MG63 (cell line): ENCODE measurements around the gene ZNF263. TPM values are rescaled to one million over a fixed set of nuclear protein-coding genes. Genes with fewer than 3 reads are reported as not detected.
A peak's percentile ranks its signal among the peaks of the same experiment; 100 is the strongest.
"Not testable (repeated sequence)": the region's sequence is repeated elsewhere in the genome, so short reads cannot be mapped to it uniquely, and the experiment has no call there.

Experiments used
- DNase-seq: peaks from one replicate; pipeline ENCODE4 v3.0.0-alpha.2; 2020
- H3K27me3 ChIP-seq: fragments of 250-450 bp; sonication (Bioruptor Pico); 2 replicates; pipeline ENCODE4 v1.5.1; 2020; ENCODE audit warnings: mild to moderate bottlenecking, moderate library complexity
- H3K36me3 ChIP-seq: fragments of 250-450 bp; sonication (Bioruptor Pico); 2 replicates; pipeline ENCODE4 v1.5.1; 2020; ENCODE audit warnings: mild to moderate bottlenecking, moderate library complexity
- H3K4me3 ChIP-seq: fragments of 250-450 bp; sonication (Bioruptor Pico); 2 replicates; pipeline ENCODE4 v1.5.1; 2020; ENCODE audit warnings: mild to moderate bottlenecking, moderate library complexity
- H3K9me3 ChIP-seq: fragments of 250-450 bp; sonication (Bioruptor Pico); 2 replicates; pipeline ENCODE4 v1.5.1; 2020; ENCODE audit warnings: mild to moderate bottlenecking, moderate library complexity
- total RNA-seq: library from RNA; depleted of rRNA; stranded (reverse); fragments of >200 nt; shearing (Covaris generic); gene quantifications from 2 replicates; pipeline ENCODE4 v1.2.3, GENCODE V29; 2014; ENCODE audit warnings: low replicate concordance

The ZNF263 gene
- total RNA-seq, 1 experiment from 2014 or later, result 74.7 TPM

GRCh38 chr16:3259836-3260235 lies 23.5 kb upstream of the ZNF263 start:
- no peaks in the 10 kb centered on the region for H3K27me3 ChIP-seq
- no peaks in the 10 kb centered on the region; the same call in 1 of the 2 replicates for H3K9me3 ChIP-seq
- no peak for DNase-seq
- H3K4me3 ChIP-seq, result no peak overlapping the region
- H3K36me3 ChIP-seq, result no peaks in the 10 kb centered on the region

GRCh38 chr16:3262517-3262916 lies 20.8 kb upstream of the ZNF263 start:
- no peak for DNase-seq
- no peaks in the 10 kb centered on the region; the same call in 1 of the 2 replicates for H3K9me3 ChIP-seq
- no peaks in the 10 kb centered on the region for H3K36me3 ChIP-seq
- H3K4me3 ChIP-seq, result no peak overlapping the region
- H3K27me3 ChIP-seq, result no peaks in the 10 kb centered on the region

DNA sequence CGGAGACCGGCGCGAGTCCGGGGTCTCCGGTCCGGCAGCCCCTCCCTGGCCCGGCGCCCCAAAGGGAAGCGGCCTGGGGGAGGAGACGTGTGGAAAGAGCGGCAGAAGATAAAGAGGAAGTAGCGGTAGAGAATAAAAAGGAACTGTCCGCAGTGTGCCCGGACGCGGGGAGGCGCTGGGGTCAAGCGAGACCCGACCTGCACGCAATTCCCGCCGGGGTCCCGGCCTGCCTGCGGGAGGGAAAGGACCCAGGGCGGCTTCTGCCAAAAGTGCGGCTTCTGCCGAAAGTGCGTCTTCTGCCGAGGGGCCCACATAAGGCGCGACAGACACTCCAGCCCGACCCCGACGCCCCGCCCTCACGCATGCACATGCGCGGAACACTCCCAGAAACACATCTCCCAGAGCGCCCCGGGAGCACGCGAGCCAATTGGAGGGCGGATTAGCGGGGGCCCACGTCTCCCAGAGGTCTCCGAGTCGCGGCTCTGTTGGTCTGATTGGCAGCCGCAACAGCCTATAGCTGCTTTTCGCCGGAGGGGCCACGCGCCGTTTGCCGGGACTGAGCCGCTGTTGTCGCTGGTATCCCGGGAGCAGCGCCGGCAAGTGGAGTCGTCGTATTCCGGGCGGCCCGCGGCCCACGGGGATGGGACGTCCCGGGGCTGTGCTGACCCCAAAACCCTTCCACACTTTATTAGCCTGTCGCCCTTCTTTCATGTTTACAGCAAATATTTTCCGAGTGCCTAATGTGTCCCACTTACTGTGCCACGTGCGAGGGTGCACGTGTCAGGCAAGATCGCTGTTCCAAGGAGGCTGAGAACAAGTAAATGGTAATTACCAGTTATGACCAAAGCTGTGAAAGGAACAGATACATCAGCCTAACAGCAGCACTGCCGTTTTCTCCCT lies 18.9 kb upstream of the ZNF263 start:
- no peaks in the 10 kb centered on the region for H3K27me3 ChIP-seq
- no peaks in the 10 kb centered on the region for H3K36me3 ChIP-seq
- H3K4me3 ChIP-seq, result peak overlapping the region; percentile 53
- DNase-seq, result peak; percentile 87
- no peaks in the 10 kb centered on the region; the same call in 1 of the 2 replicates for H3K9me3 ChIP-seq

GRCh38 chr16:3266873-3267537 lies 16.3 kb upstream of the ZNF263 start:
- Histone ChIP-seq H3K4me3 (no peak overlapping the region), H3K36me3 (no peaks in the 10 kb centered on the region), H3K27me3 (no peaks in the 10 kb centered on the region), H3K9me3 (no peaks in the 10 kb centered on the region; the same call in 1 of the 2 replicates)
- DNase-seq, result peak; percentile 57

- Histone ChIP-seq H3K9me3 (no peaks in the 10 kb centered on the region; the same call in 1 of the 2 replicates), H3K4me3 (no peak overlapping the region), H3K27me3 (no peaks in the 10 kb centered on the region), H3K36me3 (no peaks in the 10 kb centered on the region)
- DNase-seq, result no peak
Observed at GRCh38 chr16:3268294-3268693, 15.0 kb upstream of the ZNF263 start.

DNA sequence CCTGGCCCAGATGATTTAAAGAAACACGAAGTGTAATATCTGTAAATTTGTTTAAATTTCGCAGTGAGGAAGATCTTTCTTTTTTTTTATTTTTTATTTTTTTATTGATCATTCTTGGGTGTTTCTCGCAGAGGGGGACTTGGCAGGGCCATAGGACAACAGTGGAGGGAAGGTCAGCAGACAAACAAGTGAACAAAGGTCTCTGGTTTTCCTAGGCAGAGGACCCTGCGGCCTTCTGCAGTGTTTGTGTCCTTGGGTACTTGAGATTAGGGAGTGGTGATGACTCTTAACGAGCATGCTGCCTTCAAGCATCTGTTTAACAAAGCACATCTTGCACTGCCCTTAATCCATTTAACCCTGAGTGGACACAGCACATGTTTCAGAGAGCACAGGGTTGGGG lies 12.6 kb upstream of the ZNF263 start:
- not testable (repeated sequence) for H3K4me3 ChIP-seq, H3K36me3 ChIP-seq, DNase-seq, H3K27me3 ChIP-seq, H3K9me3 ChIP-seq

DNA sequence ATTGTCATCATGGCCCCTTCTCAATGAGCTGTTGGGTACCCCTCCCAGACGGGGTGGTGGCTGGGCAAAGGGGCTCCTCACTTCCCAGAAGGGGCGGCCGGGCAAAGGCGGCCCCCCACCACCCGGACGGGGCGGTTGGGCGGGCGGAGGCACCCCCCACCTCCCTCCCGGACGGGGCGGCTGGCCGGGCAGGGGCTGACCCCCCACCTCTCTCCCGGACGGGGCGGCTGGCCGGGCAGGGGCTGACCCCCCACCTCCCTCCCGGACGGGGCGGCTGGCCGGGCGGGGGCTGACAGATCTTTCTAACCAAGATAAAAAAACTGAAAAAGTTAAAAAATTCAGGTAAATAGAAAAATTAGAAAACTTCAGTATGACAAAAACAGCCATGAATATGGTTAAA lies 12.0 kb upstream of the ZNF263 start:
- not testable (repeated sequence) for H3K36me3 ChIP-seq, DNase-seq, H3K9me3 ChIP-seq, H3K4me3 ChIP-seq, H3K27me3 ChIP-seq

DNA sequence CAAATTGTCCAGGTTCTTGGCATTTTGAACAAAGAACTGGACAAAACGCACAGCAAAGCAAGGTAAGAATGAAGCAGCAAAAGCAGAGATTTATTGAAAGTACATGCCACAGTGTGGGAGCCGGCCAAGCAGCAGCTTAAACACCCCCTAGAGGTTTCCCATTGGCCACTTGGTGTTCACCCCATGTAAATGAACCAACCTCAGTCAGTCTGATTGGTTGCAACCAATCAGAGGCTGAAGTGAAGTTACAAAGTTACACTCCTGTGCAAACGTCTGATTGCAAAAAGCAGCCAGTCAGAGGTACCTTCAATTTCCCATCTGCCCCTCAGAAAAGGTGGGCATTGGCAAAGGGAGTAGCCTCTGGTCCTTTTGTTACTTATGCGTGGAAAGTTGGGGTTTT lies 8.8 kb upstream of the ZNF263 start:
- peaks cover 28% of the 10 kb centered on the region for H3K27me3 ChIP-seq
- no peaks in the 10 kb centered on the region; the same call in 1 of the 2 replicates for H3K9me3 ChIP-seq
- DNase-seq, result peak; percentile 30
- H3K36me3 ChIP-seq, result no peaks in the 10 kb centered on the region
- H3K4me3 ChIP-seq, result no peak overlapping the region

DNA sequence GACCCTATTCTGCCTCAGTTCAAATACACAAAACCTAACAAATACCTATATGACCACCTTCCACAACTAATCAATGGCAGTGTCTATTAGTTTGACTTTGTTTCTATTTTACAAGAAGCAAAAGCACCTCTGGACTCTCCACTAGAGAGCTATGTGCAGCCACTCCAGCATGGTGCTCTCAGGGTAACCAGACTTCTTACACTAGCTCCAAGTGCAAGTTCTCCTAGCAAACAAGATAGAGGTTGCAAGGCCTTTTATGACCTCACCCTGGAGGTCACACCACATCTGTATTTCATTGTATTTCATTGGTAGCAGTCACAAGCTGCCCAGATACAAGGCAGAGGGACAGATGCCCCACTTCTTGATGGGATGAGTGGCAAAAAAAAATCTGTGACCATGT lies 8.3 kb upstream of the ZNF263 start:
- no peak for DNase-seq

GRCh38 chr16:3276679-3277078 lies 6.6 kb upstream of the ZNF263 start:
- Histone ChIP-seq H3K9me3 (no peaks in the 10 kb centered on the region; the same call in 1 of the 2 replicates), H3K4me3 (no peak overlapping the region), H3K27me3 (peaks cover 28% of the 10 kb centered on the region), H3K36me3 (no peaks in the 10 kb centered on the region)
- no peak for DNase-seq

More for the DNA sequence above, 8.3 kb upstream of the ZNF263 start:
- Histone ChIP-seq H3K9me3 (no peaks in the 10 kb centered on the region; the same call in 1 of the 2 replicates), H3K36me3 (no peaks in the 10 kb centered on the region), H3K4me3 (no peak overlapping the region), H3K27me3 (peaks cover 28% of the 10 kb centered on the region)

GRCh38 chr16:3281222-3281820 lies 2.0 kb upstream of the ZNF263 start:
- no peak for DNase-seq
- peaks cover 20% of the 10 kb centered on the region for H3K9me3 ChIP-seq
- H3K4me3 ChIP-seq, result no peak overlapping the region
- peaks cover 18% of the 10 kb centered on the region for H3K27me3 ChIP-seq
- H3K36me3 ChIP-seq, result peaks cover 27% of the 10 kb centered on the region

DNA sequence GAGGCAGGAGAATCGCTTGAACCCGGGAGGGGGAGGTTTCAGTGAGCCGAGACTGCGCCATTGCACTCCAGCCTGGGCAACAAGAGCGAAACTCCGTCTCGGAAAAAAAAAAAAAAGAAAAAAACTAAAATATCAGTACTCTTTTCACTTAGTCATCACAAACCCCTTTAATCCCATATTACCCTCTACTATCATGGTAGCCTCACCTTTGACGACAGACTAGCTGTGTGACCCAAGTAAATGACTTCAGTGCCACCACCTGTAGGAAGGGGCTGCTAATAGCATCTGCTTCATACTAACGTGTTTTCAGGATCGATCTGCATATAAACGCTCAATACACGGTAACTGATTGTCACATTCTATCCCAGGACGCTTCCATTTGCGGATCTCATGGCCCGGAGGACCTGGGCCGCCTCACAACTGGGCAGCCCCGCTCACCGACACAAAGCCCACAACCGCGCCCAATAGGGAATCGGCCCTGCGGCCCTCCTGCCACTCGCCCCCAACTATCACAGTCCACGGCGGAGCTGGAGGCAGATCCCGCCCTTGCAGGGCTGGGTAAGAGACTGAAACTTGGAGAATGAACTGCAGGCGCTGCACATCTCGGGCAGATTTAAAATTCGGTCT lies 1.1 kb upstream of the ZNF263 start:
- DNase-seq, result peak; percentile 79
- H3K36me3 ChIP-seq, result peaks cover 36% of the 10 kb centered on the region
- peak overlapping the region; percentile 67 for H3K4me3 ChIP-seq
- peaks cover 10% of the 10 kb centered on the region for H3K27me3 ChIP-seq
- H3K9me3 ChIP-seq, result peaks cover 28% of the 10 kb centered on the region

GRCh38 chr16:3283543-3284447 lies 504 bp downstream of the ZNF263 start:
- H3K4me3 ChIP-seq, result peak overlapping the region; percentile 67
- H3K27me3 ChIP-seq, result no peaks in the 10 kb centered on the region
- peaks cover 52% of the 10 kb centered on the region for H3K36me3 ChIP-seq
- no peak for DNase-seq
- peaks cover 43% of the 10 kb centered on the region for H3K9me3 ChIP-seq

- Histone ChIP-seq H3K36me3 (peaks cover 65% of the 10 kb centered on the region), H3K9me3 (peaks cover 56% of the 10 kb centered on the region), H3K4me3 (peak overlapping the region; percentile 67; the same call in 1 of the 2 replicates), H3K27me3 (no peaks in the 10 kb centered on the region)
- no peak for DNase-seq
Observed at GRCh38 chr16:3285131-3285530, 1.8 kb downstream of the ZNF263 start.

GRCh38 chr16:3289998-3290673 lies 6.8 kb downstream of the ZNF263 start:
- Histone ChIP-seq H3K4me3 (no peak overlapping the region), H3K9me3 (peaks cover 94% of the 10 kb centered on the region), H3K36me3 (peaks cover 97% of the 10 kb centered on the region), H3K27me3 (no peaks in the 10 kb centered on the region)
- no peak for DNase-seq
